ENCODE measurements around the gene NSD2.

DNA sequence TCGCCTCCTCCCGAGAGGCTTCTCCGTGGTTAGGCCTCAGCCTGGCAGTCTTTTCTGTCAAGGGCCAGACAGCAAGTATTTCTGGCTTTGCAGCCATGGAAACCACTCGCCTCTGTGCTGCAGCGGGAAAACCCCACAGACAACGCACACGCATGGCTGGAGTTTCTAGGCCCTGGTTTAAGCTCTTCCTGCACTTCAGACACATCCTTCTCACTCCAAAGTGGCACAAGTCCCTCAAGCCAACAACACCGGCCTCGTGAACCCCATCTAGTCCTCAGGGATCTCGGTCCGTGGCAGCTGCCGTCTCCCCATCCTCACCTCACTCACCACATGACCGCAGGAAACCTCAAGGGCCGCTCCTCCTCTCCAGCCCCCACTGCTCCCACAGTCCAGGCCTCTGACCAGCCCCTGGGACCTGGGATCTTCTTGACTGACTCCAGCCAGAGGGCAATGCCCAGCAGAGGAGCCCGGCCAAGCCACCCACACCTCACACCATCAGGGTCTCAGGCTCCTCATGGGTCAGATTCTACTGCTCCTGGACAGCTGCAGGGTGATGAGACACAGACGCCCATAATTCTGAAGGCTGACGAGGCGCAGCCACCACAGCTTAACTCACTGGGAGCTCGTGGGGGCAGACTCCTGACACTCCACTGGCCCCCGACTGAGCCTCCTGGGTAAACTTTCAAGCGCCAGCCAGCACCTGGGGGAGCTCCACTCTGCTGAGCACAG lies 37.0 kb upstream of the NSD2 start:
- TF ChIP-seq, protein P1, sequence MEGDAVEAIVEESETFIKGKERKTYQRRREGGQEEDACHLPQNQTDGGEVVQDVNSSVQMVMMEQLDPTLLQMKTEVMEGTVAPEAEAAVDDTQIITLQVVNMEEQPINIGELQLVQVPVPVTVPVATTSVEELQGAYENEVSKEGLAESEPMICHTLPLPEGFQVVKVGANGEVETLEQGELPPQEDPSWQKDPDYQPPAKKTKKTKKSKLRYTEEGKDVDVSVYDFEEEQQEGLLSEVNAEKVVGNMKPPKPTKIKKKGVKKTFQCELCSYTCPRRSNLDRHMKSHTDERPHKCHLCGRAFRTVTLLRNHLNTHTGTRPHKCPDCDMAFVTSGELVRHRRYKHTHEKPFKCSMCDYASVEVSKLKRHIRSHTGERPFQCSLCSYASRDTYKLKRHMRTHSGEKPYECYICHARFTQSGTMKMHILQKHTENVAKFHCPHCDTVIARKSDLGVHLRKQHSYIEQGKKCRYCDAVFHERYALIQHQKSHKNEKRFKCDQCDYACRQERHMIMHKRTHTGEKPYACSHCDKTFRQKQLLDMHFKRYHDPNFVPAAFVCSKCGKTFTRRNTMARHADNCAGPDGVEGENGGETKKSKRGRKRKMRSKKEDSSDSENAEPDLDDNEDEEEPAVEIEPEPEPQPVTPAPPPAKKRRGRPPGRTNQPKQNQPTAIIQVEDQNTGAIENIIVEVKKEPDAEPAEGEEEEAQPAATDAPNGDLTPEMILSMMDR (IDR thresholded peaks at IDR 0.05) = no peak
- TF ChIP-seq KAT7 (CRISPR knock-in tag; IDR thresholded peaks at IDR 0.05; ENCODE audit: borderline replicate concordance) (no peak), NR3C1 (CRISPR knock-in tag; conservative IDR thresholded peaks at IDR 0.05; ENCODE audit: low read depth) (no peak), CREB1 (CRISPR knock-in tag; IDR thresholded peaks at IDR 0.05) (no peak), OVOL2 (CRISPR knock-in tag; IDR thresholded peaks at IDR 0.05; ENCODE audit: borderline replicate concordance) (no peak), ETV6 (CRISPR knock-in tag; IDR thresholded peaks at IDR 0.05) (no peak), RELA (CRISPR knock-in tag; IDR thresholded peaks at IDR 0.05; ENCODE audit: borderline replicate concordance) (no peak), JUN (CRISPR knock-in tag; IDR thresholded peaks at IDR 0.05) (no peak)
- TF ChIP-seq, protein P2, sequence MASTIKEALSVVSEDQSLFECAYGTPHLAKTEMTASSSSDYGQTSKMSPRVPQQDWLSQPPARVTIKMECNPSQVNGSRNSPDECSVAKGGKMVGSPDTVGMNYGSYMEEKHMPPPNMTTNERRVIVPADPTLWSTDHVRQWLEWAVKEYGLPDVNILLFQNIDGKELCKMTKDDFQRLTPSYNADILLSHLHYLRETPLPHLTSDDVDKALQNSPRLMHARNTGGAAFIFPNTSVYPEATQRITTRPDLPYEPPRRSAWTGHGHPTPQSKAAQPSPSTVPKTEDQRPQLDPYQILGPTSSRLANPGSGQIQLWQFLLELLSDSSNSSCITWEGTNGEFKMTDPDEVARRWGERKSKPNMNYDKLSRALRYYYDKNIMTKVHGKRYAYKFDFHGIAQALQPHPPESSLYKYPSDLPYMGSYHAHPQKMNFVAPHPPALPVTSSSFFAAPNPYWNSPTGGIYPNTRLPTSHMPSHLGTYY (CRISPR knock-in tag; IDR thresholded peaks at IDR 0.05) = no peak
- TF ChIP-seq, protein P3, sequence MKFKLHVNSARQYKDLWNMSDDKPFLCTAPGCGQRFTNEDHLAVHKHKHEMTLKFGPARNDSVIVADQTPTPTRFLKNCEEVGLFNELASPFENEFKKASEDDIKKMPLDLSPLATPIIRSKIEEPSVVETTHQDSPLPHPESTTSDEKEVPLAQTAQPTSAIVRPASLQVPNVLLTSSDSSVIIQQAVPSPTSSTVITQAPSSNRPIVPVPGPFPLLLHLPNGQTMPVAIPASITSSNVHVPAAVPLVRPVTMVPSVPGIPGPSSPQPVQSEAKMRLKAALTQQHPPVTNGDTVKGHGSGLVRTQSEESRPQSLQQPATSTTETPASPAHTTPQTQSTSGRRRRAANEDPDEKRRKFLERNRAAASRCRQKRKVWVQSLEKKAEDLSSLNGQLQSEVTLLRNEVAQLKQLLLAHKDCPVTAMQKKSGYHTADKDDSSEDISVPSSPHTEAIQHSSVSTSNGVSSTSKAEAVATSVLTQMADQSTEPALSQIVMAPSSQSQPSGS (CRISPR knock-in tag; IDR thresholded peaks at IDR 0.05; ENCODE audit: borderline replicate concordance, low read depth) = no peak
- TF ChIP-seq, protein P4, sequence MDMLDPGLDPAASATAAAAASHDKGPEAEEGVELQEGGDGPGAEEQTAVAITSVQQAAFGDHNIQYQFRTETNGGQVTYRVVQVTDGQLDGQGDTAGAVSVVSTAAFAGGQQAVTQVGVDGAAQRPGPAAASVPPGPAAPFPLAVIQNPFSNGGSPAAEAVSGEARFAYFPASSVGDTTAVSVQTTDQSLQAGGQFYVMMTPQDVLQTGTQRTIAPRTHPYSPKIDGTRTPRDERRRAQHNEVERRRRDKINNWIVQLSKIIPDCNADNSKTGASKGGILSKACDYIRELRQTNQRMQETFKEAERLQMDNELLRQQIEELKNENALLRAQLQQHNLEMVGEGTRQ (CRISPR knock-in tag; IDR thresholded peaks at IDR 0.05) = no peak
- TF ChIP-seq, protein P5, sequence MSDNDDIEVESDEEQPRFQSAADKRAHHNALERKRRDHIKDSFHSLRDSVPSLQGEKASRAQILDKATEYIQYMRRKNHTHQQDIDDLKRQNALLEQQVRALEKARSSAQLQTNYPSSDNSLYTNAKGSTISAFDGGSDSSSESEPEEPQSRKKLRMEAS (CRISPR knock-in tag; IDR thresholded peaks at IDR 0.05) = no peak
- TF ChIP-seq, protein P6, sequence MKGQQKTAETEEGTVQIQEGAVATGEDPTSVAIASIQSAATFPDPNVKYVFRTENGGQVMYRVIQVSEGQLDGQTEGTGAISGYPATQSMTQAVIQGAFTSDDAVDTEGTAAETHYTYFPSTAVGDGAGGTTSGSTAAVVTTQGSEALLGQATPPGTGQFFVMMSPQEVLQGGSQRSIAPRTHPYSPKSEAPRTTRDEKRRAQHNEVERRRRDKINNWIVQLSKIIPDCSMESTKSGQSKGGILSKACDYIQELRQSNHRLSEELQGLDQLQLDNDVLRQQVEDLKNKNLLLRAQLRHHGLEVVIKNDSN (CRISPR knock-in tag; IDR thresholded peaks at IDR 0.05) = no peak
- TF ChIP-seq, protein P7, sequence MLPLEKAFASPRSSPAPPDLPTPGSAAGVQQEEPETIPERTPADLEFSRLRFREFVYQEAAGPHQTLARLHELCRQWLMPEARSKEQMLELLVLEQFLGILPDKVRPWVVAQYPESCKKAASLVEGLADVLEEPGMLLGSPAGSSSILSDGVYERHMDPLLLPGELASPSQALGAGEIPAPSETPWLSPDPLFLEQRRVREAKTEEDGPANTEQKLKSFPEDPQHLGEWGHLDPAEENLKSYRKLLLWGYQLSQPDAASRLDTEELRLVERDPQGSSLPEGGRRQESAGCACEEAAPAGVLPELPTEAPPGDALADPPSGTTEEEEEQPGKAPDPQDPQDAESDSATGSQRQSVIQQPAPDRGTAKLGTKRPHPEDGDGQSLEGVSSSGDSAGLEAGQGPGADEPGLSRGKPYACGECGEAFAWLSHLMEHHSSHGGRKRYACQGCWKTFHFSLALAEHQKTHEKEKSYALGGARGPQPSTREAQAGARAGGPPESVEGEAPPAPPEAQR (CRISPR knock-in tag; IDR thresholded peaks at IDR 0.05) = no peak

Data from WTC11 (cell line).